AG08395 (cell line): ENCODE data around the gene PYY.
"Not testable (repeated sequence)": the region's sequence is repeated elsewhere in the genome, so short reads cannot be mapped to it uniquely, and the experiment has no call there.

Source experiments
- DNase-seq: peaks from one replicate; pipeline ENCODE4 v3.0.0; 2012; ENCODE audit warnings: mixed read lengths, low spot score

PYY gene

DNA sequence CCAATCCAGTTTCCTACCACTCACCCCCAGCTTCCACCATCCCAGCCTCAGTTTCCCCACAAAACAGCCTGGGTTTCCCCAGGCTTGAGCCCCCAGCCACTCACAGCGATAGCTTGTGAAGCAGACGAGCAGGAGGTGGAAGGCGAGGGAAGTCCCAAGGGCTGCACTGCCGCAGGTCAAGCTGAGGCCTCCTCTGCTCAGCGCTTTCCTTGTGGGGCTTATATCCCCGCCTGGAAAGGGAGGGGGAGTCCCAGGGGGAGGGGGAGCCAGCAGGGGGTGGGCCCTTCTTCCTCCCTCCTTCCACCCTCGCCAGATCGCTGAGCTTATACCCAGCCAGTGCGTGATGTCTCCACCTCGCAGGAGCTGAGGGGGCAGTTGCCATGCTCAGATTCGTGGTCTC is at the start of gene PYY:
TSS of gene PYY (minus strand) at position 195 of the 400 bp plus-strand sequence. CDS start 457 bp downstream, outside the sequence.
- DNase-seq = no peak

DNA sequence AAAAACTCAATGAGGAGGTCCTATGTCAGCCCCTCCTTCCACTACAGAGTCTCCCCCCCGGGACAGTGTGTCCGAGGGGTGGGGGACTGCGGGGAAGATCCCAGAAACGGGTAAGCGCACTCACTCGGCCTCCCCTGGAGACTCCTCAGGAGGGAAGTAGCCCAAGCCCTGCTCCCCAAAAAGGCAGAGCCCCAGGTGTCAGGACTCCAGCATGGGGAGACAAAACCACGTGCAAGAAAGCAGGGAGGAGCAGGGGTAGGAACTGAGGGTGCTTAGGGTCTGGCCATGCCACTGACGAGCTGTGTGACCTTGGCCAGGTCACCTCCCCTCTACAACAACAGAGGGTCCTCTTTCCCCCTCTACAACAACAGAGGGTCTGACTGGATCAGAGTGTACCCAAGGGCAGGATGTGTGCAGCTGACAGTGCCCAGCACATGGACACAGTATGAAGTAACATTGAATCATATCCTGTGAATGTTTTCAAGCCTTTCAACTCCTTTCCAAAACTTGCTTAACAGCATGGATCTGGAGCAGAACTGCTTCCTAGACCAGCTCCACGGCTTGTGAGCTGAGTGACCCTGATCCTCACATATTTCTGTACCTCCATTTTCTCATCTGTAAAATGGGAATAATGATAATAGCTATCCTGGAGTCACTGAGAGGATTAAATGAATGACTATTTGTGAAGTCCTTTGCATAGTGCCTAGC is 48.6 kb upstream of the PYY start:
- DNase-seq = peak; percentile 58

DNA sequence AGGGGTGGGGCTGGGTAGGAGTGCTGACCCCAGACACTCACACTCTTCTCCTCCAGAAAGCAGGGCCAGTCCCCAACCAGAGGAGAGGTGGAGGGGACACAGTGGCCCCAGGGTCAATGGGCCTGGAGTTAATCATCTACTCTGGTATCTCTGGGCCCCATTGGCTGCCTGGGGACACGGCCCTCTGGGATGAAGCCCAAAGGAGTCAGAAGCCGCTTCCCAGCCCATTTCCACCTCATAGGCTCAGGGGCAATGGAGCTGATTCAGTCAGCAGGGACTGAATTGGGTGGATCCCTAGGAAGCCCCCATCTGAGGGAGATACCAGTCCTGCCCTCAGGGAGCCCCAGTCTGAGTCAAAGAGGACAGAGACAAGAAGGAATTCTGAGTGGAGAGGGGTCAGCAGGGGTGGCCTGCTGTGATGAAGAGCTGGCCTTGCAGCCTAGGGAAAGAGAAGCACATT is 47.8 kb upstream of the PYY start:
- no peak for DNase-seq

DNA sequence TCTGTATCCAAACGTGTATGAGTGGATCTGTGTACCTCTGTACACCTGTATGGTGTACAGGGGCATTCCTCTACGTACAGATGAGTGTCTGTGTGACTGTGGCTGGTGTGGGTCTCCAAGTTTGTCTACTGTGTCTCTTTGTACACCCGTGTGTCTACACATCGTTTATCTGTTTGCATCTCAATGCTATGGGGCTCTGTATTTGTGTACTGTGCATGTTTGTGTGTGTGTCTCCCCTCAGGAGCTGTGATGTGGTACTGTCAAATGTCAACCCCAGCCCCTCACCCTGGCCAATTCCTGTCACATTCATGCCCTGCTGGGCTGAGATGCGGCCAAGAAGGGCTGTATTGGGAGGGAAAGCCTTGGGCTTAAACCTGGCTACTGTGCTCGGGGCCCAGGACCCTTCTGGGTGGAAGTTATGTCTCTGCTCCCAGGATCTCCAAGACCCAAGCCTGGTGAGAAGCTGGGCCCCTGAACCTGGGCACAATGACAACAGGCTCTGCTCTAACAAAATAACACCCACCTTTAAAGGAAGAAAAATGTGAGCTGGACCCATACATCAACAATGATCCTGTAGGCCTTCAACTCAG is 47.2 kb upstream of the PYY start:
- no peak for DNase-seq

DNA sequence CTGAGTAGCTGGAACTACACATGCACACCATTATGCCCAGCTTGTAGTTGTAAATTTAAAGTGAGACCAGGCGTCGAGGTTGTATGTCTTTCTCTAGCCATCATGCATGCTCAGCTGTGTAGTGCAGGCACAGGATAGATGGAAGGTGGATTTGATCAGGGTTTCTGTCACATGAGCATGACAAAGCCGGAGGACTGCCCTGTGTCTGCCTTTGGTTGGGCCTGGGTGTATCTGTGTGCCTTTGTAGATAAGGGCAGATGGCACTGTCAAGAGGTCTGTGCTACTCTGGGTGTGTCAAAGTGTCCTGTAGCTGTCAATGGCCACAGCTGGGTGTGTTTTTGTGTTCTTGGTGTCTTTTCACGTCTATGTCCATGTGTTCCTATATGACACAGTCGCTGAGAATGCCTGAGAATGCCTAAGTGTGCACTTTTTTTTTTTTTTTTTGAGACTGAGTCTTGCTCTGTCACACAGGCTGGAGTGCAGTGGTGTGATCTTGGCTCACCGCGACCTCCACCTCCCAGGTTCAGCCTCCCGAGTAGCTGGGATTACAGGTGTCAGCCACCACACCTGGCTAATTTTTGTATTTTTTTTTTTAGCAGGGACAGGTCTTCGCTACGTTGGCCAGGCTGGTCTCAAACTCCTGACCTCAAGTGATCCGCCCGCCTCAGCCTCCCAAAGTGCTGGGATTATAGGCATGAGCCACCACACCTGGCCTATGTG is 46.6 kb upstream of the PYY start:
- DNase-seq = no peak

DNA sequence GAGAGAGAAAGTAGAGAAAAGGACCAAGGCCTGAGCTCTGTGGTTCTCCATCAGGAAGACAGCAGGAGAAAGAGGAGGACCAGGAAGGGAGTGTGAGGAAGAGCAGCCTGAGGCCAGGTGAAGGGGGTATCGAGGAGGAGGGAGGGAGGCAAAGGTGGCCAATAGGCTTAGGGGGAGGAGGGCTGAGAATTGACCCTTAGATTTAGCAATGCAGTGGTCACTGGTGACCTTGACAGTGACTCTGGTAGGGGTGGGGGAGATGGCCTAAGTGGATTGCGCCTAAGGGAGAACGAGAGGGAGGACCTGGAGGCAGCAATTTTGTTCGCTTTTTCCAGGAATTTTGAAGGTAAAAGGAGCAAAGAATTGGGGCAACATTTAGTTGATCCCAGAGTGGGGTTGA is 45.3 kb upstream of the PYY start:
- no peak for DNase-seq

DNA sequence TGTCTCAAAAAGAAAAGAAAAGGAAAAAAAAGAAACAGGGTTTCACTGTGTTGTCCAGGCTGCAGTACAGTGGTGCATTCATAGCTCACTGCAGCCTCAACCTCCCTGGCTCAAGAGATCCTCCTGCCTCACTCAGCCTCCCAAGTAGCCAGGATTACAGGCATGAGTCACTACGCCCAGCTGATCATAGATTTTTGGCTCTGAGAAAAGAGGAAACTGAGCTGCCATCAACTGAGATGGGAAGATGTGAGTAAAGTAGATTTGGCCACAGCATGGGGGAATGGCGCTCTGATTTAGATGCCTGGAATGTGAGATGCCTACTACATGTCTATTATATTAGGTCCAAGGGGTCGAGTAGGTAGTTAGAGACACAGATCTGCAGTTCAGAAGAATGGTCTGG is 44.8 kb upstream of the PYY start:
- no peak for DNase-seq

DNA sequence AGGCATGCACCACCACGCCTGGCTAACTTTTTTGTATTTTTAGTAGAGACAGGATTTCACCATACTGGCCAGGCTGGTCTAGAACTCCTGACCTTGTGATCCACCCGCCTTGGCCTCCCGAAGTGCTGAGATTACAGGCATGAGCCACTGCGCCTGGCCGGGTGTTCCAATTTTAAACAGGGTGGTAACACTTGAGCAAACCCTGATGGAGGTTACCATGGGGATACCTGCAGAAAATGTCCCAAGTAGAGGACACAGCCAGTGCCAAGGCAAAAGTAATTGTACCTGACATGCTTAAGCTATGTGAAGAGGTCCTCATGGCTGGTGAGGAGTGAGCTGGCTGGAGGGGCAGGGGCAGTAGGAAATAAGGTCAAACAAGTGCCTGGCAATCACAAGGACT is 43.4 kb upstream of the PYY start:
- not testable (repeated sequence) for DNase-seq

DNA sequence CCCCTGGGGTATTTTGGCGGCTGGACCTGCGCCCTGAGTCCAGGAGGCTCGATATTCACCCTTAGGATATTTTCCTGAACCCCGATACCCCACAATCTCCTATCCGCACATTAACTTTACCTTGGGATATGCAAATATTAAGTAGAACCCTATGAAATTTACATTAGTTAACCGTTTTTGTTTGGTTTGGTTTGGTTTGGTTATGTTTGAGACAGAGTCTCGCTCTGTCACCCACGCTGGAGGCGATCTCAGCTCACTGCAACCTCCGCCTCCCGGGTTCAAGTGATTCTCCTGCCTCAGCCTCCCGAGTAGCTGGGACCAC is 41.4 kb upstream of the PYY start:
- DNase-seq = no peak

DNA sequence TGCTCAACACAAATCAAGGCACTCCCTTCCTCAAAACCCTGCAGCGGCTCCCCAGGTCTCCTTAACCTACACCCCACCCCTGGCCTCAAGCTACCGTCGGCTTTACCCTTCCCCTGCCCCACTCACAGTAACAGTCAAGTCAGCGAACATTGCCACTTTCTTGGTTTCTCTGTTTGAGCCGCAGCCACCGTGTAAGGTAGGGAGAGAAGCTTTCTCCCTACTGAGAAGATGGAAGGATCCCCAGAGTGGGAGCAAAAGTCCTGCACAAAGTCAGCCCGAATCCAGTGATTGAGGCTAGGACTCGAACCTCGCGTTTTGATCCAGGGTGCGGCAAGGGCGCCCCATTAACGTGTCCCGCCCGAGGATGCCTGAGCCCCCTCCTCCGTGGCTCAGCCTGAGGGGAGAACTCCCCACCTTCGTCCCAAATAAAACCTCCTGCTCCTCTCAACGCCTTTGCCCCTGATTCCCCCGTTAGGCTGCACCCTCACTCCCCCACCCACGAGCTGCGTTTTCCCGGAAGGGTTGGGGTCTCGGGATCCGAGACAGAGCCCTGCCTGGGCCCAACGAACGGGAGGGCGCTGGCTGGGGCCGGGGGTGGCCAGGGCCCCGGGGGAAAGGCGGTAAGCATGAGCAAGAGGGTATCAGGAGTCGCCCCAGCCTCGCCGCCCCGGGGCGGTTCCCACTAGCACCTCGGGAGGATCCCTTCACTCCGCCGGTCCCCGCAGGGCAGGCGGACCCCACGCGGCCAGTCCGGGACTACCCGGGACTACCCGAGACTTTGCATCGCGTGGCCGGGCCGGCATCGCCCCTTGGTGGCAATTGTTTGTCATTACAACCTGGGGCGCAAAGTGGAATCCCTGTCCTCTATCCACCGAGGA is 40.8 kb upstream of the PYY start:
- peak; percentile 78 for DNase-seq

DNA sequence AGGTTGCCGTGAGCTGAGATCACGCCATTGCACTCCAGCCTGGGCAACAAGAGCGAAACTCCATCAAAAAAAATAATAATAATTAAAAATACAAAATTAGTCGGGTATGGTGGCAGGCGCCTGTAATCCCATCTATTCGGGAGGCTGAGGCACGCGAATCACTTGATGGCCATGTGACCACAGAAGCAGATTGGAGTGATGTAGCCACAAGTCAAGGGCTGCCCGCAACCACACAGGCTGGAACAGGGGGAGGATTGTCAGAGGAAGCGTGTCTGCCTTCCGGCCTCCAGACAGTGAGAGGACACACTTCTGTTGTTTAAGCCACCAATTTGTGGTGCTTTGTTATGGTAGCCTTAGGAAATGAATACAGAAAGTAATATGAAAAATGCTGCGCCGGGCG is 38.9 kb upstream of the PYY start:
- DNase-seq = no peak

DNA sequence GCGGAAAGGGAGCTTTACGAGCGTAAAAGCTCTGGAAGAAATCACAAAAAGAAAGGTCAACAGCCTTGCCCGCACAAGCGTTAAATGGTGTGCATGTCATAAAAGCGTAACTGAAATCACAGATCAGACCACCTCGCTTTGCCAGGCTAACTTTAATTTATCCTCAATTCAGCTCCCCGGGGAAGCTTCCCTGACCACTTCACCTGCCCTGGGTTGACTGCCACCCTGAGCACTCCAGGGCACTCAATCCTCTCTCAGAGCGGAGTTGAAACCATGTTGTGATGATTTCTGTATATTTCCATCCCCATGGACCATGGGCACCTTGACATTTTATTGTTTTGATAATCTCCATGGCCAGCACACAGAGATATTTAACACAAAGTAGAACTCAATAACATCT is 34.6 kb upstream of the PYY start:
- DNase-seq = no peak

DNA sequence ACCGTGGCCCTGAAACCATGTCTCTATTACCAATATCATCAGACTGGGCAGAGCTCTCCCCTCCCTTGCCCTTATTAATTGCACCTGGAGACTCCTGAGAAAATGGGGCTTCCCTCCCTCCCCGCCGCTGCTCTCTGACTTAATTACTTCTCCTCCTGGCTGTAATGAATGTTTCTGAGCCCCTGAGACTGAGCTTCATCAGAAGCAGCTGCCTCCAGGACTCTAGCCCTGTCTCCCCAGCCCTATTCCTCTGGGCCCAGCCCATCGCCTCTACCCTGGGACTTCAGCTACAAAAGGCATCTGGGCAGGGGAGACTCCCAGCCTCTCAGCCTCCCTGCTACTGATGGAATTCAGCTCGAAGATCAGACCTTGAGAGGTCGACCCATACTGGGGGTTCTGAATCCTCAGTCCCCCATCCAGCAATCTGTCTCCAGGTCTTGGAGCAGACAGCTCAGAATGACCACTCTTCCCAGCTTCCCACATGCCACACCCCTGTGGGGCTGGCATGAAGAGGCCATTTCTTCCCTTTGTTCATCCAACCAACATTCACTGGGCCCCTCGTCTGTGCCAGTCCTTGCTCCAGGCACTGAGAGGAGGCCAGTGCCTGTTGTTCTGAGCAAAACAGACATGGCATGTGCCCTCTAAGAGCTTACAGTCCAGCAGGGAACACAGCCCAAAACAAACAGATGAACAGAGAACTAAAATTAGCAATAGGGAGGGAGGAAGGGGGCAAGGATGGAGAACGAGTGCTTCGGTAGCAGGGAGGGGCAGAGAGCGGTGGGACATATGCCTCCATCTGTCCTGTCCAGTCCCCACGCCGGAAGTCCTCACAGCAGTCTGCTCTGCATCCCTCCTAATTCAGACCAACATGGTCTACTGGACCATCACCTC is 33.6 kb upstream of the PYY start:
- no peak for DNase-seq

DNA sequence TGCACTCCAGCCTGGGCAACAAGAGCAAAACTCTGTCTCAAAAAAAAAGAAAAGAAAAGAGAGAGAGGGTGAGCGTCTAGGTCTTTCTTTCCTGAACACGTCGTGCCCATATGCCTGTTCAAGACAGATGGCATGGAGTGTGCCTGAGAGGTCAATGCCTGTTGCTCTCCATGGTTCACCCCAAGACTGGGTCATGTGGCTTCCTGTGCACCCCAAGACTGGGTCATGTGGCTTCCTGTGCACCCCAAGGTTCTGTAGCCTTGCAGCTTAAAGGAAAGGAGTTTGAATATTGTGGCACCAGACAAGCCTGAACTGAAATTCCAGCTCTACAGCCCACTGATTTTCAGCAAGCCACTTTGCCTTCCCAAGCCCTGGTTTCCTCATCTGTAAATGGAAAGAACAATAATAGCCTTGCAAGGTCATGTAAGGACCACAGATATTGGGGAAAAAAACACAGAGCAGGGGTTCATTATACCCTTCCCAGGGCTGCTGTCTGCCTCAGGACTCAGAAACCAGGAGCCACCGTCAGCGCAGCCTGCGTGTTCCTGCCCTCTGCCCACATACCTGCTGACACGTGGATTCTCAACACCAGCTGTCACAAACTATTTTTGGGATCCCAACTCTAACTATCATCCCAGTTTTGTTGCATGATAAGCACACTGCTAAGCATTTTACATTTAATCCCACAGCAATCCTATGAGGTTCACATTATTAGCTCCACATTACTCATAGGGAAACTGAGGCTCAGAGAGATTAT is 32.7 kb upstream of the PYY start:
- no peak for DNase-seq

DNA sequence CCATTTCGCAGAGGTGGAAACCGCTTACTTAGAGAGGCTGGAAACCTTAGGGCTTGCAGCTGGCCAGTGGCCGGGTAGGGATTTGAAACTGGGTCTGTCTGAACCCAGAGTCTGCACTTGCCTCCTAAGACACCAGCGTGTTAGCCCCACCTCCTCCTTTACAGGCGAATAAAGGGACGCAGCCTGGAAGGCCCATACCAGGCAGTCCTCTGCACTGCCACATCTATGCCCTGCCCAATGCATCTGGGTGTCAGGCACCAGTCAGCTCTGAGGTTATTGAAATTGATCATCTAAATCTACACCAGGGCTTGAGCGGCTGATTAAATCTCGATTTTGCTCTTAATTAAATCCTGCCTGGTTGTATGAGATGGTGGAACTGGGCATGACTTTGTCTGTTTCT is 30.8 kb upstream of the PYY start:
- no peak for DNase-seq

DNA sequence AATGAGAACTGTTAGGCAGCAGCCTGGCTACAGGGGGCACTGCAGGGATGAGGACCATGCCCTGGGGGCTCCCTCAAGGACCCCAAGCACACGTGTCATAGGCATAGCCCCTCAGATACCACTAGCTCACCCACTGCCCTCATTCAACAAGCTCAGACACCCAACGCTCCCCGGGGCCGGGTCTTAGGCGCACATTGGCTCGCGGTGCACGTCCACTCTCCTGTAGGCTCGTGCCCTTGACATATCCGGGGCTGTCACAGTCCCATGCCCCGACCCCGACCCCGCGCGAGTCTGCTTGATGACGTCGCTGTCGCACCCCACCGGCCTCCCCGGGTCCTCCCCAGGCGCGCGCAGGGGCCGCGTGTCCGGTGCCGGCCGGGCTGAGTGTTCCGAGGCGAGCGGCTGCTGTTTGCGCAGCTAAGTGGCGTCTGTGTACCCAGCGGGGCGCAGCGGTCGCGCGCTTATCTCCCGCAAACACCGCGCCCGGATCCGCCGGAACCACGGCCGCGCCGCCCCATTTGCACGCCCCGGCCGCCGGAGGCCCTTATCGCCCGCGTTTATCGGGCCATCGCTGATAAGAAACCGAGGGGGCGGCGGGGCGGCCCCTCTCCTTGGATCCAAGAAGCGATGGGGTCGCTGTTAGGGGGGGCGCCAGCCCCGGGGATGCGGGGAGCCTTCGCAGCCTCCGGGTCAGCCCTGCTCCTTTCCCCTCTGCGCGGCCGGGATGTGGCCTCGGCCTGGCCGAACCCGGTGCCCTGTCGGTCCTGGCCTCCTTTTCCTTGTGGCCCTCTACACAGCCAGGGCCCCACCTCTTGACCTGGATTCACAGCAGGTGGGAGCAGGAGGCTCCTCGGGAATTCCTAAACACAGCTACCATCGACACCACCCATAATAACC is 30.0 kb upstream of the PYY start:
- no peak for DNase-seq

DNA sequence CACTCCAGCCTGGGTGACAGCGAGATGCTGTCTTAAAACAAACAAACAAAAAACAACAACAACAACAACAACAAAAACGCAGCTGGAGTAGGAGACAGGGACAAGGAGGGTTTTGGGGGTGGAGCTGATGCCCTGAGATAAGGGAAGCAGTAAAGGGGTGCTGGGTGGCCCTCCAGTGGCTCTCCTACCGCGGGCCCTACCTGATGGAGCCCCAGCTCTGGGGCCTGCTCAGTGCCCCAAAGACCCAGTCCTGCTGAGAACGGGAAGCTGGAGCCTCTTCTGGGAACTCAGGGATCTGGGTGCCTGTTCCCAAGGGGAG is 29.4 kb upstream of the PYY start:
- no peak for DNase-seq

DNA sequence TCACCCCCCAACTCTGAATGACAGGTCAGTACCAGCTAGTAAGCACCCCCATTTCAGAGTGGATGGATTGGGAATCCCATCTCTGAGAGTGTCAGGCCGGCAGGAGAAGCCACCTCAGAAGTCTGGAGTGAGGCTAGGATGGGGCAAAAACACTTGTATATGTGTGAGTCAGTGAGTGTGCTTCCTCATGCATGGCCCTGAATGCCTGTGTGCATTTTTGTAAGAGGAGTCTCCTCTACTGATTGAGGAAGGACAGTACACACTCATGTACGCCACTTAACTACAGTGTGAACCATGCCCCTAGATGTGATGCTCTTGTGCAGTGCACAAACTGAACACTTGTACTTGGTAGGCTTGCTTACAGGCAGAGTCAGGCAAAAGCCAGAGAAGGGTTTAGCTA is 28.4 kb upstream of the PYY start:
- no peak for DNase-seq

DNA sequence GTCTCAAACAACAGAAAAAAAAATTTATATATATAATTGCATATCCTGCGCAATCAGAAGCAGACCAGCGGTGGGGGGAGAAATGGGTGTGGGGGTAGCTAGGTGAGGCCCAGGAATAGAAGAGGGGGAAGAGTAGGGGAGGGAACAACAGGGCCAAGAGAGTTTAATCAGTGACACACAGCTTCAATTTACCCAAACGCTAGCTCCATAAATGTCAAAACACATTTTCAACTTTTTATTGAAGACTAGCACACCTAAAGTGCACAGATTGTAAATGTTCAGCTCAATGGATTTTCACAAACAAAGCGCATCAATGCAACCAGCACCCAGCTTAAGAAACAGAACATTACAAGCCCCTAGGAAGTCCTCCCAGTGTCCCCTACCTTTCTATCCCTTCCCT is 25.9 kb upstream of the PYY start:
- no peak for DNase-seq

DNA sequence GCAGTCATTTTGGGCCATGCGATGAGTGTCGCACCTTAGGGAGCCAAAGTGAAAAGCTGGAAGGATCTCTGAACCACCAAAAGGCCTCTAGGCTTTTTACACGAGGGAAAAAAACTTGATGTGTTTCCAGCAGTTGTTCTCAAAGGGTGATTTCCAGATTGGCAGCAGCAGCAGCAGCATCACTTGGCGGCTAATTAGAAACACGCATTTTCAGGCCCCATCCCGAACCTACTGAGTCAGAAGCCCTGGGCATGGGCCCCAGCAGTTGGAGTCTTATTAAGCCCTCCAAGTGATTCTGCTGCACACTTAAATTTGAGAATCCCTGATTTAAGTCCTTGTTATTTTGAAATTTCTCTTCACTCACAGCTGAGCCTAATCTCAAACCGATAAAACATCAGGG is 25.3 kb upstream of the PYY start:
- DNase-seq = no peak
